Measurements from ENCODE around the gene GLRX.
"Not testable (repeated sequence)": the region's sequence is repeated elsewhere in the genome, so short reads cannot be mapped to it uniquely, and the experiment has no call there.

Gene GLRX

DNA sequence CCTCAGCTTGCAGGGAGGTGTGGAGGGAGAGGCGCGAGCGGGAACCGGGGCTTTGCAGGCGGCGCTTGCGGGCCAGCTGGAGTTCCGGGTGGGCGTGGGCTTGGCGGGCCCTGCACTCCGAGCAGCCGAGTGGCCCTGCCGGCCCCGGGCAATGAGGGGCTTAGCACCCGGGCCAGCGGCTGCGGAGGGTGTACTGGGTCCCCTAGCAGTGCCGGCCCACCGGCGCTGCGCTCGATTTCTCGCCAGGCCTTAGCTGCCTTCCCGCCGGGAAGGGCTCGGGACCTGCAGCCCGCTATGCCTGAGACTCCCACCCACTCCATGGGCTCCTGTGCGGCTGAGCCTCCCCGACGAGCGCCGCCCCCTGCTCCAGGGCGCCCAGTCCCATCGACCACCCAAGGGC, 28.6 kb upstream of the GLRX start:
- not testable (repeated sequence) for DNase-seq

DNA sequence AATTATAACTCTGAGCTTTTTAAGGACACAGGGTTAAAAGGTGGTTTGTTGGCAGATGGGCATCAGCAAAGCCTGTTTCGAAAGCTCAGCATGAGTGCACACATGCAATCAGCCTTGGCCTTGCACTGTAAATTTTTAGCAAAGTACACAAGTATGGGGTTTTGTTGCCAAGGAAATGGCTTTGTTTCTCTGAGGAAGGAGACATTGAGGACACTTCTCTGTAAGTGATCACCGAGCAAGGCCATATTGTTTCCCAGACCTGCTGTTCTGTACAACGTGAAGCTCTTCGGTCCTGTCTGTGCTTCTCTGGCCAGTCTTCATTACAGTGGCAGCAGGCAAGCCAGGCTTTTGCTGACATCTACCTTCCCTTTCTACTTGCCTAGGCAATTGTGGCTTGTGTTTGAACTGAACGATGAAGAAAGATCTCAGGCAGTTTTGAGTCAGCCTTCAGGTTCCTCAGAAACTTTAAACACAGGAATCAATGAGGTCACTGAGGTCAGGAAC, 27.9 kb upstream of the GLRX start:
- no peak for DNase-seq

DNA sequence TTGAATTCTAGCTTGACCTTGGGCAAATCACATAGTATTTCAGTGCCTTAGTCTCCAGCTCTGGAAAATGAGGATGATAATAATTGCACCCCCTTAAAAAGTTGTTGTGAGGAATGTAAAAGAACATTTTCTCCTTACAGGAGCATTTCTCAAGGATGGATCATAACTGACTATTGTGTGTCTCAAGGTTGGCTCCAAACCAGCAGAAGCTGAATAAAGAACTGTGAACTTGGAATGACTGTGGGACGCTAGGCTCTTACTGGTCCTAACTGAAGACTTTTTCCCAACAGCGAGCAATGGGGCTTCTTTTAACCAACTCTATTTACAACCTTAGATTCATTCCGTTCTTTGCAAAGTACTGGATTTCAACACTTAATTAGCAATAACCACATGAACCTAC, 26.2 kb upstream of the GLRX start:
- peak; percentile 68 for DNase-seq

DNA sequence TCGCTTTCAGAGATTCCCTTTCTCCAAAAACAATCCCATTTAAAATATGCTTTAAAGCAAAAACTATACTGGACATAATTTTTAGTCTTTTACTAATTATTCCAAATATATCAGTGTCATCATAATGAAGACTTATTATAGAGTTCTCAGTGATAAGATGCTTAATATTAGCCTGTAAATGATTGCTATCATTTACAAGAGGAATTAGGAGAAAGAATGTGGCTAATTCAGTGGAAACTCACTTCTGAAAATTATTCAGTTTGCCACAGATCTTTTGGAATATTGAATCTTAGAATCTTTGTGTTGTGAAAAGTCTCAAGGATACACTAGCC, 24.7 kb upstream of the GLRX start:
- DNase-seq: no peak

DNA sequence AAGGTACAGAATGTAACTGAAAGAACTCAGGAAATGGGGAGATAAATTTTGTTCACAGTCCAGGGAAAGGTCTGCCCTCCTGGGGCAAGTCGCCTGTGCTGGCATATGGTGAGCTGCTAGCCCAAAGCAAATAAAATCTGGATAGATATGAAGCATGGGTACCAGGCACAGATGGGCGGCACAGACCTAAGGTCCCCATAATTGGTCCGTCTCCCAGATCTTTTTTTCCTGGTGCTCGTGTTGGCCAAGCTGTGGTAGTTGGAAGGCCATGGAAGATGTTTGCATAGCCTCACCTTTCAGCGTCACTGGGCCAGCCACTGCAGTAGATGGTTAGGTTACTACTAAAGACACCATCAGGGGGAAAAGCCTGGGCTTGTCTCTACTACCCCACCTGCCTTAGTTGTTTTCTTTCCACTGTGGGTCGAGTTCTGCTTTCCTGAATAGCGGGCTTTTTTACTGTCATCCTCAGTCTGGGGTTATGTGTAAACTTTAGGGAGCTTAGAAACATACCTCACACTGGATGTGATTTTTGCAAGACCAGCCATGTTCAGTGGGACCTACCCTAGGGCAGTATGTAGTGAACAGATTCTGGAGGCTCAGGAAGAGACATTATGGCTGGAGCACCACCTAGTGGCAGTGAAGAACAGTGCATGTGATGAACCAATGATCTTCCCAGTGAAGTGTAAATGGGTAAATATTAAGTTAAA, 24.2 kb upstream of the GLRX start:
- DNase-seq: peak; percentile 67

DNA sequence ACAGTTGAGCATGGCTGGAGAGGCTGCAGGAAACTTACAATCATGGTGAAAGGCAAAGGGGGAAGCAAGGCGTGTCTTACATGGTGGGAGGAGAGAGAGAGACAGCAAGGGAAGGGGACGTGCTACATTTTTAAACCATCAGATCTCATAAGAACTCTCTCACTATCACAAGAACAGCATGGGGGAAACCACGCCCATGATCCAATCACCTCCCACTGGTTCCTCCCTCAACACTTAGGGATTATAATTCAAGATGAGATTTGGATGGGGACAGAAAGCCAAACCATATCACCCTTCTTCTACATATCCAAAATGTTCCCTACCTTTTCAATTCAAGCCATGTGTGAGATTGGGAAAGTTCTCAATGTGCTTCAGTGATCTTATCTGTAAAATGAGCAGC, 22.9 kb upstream of the GLRX start:
- no peak for DNase-seq

DNA sequence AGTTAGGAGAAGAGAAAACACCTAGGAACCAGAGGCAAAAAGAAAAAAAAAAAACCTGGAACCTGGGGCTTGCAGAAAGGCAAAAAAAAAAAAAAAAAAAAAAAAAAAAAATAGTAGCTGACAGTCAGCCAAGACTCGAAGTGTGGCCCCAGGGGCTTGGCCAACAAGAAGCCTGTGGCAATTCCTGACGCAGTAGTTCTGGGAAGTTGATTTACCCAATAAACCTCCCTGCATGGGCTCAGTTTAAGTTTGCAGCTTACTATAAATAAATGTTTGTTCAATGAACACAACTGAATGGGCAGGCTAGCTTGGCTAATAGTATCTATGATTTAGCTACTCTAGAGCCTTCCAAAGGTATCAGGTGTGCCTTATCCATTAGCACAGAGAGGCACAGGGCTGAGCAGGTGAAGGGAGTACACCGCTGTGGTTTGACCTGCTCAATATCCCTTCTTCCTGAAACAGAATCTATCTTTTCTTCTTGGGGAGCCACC, 21.3 kb upstream of the GLRX start:
- no peak for DNase-seq

DNA sequence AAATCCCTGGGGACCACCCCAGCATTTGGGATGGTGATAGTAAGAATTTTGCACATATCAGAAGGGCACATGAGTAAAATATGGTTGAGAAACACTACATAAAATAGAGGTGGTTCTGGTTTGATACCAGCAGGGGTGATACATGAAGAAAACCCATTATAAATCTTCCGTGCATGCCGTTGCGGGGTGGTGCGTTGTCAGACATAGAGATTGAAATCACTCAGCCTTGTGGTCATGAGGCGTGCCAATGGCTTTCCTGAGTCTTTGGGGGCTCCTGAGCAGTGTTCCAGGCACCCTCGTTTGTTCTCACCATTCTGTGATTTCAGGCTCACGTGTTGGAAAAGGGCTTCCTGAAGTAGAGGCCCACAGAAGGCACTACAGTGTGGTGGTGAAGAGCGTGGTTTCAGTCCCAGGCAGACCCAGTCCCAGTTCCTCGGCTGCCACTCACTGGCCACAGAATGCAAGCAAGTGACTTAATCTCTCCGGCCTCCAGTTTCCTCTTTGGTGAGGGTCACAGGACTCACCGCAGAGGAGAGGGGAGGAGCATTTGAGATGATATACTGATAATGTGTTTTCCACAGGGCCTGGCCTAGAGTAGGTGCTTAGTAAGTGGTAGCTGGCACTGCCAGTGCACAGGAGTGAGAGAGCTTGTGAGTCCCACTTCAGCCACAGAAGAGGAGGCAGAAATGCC, 20.5 kb upstream of the GLRX start:
- peak; percentile 42 for DNase-seq

DNA sequence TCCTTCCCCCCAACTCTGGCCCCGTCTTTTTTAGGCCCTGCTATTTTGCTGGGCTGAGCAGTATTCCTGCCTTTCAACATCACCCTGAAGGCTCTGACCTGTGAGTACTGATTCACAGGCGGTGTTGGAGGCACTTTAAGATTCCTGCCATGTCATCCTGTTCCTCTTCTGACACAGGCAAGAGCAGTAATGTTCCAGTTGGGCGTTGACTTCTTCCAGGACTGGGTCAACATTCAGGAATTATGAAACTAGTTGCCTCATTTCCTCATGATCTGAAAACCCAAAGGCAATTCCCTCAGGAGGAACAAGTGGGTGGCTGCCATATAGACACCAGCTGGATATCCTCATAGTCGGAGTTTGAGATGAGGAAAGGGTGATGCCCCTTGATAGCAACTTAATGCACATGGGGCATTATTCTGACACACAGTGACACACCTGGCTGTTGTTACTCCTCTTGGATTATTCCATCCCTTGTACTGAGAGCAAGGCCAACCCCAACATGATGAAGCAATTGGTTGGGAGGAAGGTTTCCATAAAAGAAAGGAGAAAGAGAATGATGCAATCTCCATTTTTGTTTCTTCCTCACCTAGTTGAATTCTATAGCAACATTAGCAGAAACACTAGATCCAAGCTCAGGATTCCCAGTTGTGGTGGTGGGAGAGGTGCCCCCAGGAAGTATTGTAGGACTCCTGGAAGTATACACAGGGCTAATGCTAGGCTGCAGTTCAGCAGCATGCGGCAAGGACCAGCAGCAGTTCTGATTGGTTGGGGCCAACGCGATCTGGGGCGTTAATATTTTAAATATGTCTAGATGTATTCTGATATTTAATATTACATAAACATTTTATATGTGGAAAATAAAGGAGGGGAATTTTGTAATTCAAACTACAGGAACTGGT, 19.6 kb upstream of the GLRX start:
- peak; percentile 34 for DNase-seq

DNA sequence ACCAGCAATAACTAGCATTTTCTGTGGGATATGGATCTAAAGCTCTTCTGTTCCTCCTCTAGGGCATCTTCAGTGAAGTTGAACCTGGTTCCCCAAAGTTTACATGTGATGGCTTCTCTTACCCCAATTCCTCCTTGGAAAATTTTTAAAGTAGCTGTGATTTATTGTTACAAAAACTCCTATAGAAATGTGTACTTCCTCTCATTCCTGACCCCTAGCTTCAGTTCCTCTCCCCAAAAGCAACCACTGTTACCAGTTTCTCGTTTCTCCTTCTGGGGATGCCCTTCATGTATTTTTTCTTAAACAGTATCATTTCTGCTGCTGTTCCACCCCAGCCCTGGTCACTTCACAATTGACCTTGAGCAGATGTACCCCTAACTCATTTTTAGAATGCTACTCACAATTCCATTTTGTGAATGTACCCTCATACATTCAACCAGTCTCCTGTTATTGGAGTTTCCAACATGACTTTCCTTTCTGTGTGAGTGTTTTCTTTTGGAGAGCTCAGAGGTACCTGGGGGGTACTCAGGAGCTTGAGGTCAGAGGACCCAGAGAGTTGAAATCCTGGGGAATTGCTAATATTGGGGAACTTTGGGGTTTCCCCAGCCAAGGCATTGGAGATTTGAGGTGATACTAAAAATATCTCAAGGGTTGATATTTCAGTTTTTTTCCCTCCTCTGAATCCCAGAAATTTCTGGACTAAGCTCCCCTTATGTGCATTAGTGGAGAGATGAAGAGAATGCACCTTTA, 18.6 kb upstream of the GLRX start:
- no peak for DNase-seq

DNA sequence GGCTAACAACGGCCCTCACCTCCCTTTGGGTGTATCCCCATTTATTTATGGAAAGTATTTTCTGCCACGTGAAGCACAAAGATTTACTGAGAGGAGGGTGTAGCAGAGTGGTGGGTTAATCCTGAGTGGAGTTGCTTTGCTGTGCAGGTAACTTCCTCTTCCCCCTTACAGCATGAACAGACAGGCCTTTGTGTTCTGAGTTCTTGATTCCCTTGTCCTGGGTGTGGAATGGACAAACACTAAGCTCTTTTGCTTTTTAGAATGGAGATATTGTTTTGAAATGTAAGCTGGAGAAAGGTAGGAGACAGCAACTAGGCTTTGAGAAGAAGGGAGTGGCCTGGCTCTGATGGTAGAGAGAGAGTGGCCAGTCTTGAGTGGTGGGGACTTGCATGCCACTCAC, 17.1 kb upstream of the GLRX start:
- no peak for DNase-seq

DNA sequence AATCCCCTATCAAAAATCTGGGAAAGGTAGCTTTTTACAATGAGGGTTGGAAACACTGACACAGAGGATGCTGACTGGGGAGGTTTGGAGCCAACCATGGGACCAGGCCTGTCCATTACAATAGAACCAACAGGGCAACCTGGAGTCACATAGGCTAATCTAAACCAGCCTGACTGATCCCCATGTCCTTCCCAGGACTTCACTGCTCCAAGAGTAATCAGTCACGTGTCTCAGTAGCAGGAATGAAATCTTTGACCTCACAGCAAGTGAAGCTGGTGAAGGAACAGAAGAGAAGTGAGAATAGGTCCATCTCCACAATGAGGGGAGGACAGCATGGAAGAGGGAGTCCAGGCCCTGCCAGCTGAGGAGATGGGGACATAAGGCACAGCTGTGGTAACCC, 16.0 kb upstream of the GLRX start:
- no peak for DNase-seq

DNA sequence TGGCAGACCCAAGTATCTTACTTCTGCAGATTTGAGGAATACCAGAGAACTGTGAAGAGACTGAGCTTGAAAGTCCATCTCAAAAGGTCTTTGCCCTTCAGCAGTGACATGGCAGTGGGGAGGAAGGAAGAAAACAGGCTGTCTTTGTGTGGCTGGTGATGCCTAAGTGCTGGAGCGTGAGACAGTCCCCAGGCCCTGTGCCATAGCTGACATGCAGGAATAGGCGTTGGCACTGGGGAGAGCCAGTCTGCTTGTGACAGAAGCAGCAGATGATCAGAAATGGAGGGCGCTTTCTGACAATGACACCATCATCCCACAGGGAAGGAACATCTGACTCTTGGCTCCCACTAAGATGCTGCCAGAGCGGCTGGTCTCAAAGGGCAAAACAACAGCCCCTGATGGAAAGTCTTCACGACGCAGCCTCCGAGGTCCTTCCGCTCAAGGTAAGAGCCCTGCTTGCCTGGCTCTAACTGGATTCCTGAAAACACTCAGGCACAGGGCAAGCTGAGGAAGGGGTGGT, 15.5 kb upstream of the GLRX start:
- no peak for DNase-seq

DNA sequence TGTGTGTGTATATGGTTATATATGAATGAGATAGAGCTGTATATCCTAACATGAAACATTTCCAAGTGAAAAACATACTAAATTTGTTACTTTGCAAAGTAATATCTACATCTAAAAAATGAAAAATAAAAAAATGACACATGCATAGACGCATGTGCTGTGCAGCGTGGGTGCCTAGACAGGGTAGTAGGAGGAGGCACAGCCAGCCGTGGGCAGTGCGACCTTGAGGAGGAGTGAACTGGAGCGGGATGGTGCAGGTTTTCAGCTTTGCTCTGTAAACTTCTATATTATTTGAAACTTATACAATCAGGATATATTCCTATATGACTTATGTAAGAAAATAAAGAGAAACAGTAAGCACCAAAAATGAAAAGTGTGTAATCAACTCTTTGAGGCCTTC, 15.0 kb upstream of the GLRX start:
- no peak for DNase-seq

DNA sequence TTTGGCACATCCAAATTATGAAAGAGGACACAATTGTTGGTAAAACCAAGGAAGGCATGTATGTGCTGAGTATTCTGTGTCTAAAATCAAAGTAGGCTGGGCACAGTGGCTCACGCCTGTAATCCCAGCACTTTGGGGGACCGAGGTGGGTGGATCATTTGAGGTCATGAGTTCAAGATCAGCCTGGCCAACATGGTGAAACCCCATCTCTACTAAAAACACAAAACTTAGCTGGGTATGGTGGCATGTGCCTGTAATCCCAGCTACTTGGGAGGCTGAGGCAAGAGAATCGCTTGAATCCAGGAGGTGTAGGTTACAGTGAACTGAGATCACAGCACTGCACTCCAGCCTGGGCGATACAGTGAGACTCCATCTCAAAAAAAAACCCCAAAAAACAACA, 14.4 kb upstream of the GLRX start:
- not testable (repeated sequence) for DNase-seq

DNA sequence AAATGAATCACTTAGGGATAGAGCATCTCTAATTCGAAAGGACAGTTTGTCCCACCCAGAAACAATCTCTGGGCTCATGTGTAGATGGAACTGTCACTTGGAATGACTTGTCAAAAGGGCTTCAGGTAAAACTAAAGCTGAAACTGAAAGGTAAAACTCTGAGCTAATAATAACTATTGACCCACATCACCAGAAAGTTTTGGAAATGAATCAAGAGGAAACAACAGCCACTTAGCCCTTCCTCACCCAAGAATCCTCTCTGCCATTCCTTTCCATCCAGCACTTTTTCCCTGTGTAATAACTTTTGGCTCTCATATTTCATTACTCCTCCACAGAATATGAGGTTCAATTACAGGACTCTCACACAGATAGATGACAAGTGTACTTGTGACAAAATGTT, 14.0 kb upstream of the GLRX start:
- DNase-seq: no peak

DNA sequence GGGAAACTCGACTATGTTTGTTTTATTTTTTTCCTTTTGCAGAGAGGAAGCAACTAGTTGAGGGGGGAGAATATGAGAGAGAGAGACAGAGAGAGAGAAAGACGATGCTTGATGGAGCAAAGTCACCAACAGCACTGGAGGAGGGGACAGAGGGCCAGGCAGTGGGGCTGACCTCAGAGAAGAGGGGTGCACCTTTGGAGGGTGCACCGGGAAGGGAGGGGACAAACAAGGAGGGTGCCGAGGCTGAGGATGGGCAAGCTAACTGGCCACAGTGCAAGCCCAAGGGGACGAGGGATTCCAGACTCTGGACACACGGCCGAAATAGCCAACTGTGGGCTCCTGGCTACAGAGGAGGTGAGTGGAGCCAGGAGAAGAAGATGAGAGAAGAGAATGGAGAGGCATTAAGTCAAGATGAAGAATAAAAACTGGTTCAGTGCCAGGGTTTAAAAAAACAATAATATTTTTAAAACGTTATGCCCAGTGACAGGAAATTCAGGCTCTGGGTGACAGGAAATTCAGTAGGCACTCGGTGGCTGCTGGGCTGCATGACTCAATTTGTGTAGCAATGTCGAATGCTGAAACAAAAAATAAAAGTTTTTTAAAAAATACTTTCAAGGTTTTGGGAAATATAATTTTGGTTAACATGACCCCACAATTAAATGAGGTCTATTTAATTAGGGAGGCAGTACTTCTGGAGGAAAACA, 13.3 kb upstream of the GLRX start:
- no peak for DNase-seq

DNA sequence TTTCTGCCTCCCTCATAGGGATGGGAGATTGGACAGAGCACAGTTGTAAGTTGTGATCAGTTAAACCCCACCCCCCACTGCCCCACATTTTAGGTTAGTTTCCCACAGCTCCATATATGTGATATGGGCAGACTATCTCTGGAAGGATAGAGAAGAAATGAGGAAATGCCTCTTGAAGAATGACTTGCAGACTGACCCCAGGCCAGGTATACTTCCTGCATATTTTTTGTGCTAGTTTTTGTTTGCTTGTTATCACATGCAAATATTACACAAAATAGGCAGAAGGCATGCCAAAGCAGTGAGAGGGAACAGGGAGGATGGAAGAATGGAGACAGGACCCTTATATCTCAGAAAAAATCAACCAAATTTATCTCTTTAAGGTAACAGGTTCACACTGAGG, 10.1 kb upstream of the GLRX start:
- no peak for DNase-seq

DNA sequence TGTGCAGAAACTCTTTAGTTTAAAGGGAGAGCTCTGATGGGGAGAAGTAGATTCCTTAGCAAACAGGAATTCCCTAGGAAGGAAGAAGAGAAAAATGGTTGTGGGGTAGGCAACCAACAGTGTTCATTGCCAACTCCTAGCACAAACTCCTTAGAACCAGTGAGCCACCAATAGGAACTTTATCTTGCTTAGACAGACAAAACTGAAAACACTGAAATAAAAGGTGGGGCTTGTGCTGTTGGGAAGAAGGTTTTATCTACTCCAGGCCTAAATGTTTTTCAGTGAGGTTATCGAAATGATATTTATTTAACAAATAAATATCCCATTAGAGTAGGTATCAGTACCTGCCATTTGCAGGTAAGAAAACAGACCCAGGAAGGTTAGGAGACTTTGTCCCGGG, 7.7 kb upstream of the GLRX start:
- DNase-seq: no peak

DNA sequence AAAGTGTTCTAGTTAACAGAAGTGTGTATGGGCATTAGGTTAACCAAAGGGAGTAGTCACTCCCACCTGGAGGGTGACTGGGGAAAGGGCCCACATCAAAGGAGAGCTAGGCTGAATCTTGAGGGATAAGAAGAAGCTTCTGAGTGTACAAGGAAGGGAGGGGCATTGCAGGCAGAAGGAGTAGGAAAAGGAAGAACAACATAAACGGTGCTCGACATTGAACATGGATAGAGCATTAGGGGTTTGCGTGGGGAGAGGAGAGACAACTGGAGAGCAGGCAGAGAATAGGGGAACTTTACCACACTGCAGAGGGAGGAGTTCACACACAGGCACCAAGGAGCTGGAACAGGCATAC, 5.3 kb upstream of the GLRX start:
- DNase-seq: no peak

DNA sequence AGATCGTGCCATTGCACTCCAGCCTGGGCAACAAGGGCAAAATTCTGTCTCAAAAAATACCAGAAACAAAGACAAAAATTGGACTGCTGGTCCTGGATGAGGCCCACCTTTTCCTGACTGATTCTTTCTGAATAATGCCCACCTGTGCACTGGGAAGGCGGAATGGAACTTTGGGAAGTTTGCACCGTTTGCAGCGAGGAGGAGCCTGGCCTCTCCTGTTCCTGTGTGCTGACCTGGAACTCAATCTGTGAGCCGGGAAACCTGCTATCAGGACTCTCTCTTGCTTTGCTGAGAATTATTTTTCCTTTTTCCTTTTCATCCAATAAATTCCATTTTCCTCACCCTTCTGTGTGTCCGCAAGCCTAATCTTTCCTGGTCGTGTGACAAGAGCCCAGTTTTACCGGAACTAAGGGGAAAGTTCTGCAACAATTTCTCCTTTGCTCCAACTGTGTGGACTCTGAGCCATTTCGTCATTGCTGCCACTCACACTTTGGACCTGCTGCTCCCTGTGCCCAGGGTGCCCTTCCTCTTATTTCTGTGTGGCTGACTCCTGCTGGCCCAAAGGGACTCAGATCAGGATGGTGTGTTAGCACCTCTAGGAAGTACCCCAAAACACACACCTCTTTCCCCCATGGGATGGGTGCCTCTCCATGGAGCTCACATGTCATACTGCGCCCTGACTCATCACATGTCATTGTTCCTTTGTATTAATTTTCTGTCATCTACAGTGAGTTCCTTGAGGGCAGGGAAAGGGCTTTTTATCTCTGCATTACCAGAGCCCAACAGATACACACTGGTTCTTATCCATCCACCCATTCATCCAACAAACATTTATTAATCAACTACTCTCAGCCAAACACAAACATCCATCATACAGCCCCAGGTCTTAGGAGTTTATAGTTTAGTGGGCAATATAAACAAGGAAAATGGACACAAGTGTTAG, 4.7 kb upstream of the GLRX start:
- no peak for DNase-seq
